HEK293T (cell line): ENCODE results near the gene ZSWIM5.

Experiments used
- CTCF ChIA-PET: fragments of 350-600 bp; formaldehyde crosslinking; extraction: SDS; loops from one replicate; lab custom pipeline; 2021; ENCODE audit warnings: antibody characterized with exemption, inconsistent platforms; lab: Yijun Ruan, JAX
- POLR2A ChIA-PET: fragments of 350-600 bp; formaldehyde crosslinking; extraction: SDS; loops from one replicate; lab custom pipeline; 2020; ENCODE audit warnings: antibody characterized with exemption, inconsistent platforms; lab: Yijun Ruan, JAX
- DNase-seq: peaks from one replicate; pipeline ENCODE4 v3.0.0; 2012; ENCODE audit warnings: mixed read lengths; ENCODE audit errors: extremely low spot score
- ARNT ChIP-seq: fragments of 450-650 bp; IDR thresholded peaks from 2 replicates; pipeline ENCODE4 v1.6.1; 2017; ENCODE audit warnings: mild to moderate bottlenecking
- BHLHE40 ChIP-seq: fragments of 450-650 bp; IDR thresholded peaks from 2 replicates; pipeline ENCODE4 v1.6.1; 2016; ENCODE audit warnings: mild to moderate bottlenecking, moderate library complexity, borderline replicate concordance
- CTBP1 ChIP-seq: fragments of 450-650 bp; IDR thresholded peaks from 2 replicates; pipeline ENCODE4 v1.6.1; 2016; ENCODE audit warnings: borderline replicate concordance
- ELF4 ChIP-seq: fragments of 450-650 bp; IDR thresholded peaks from 2 replicates; pipeline ENCODE4 v1.6.1; 2017; ENCODE audit warnings: antibody characterized with exemption
- FOXA1 ChIP-seq: fragments of 450-650 bp; IDR thresholded peaks from 2 replicates; pipeline ENCODE4 v1.6.1; 2016; ENCODE audit warnings: mild to moderate bottlenecking
- FOXK2 ChIP-seq: fragments of 450-650 bp; IDR thresholded peaks from 2 replicates; pipeline ENCODE4 v1.6.1; 2016; ENCODE audit warnings: mild to moderate bottlenecking
- FOXM1 ChIP-seq: fragments of 450-650 bp; IDR thresholded peaks from 2 replicates; pipeline ENCODE4 v1.6.1; 2017; ENCODE audit warnings: mild to moderate bottlenecking, borderline replicate concordance
- HDGF ChIP-seq: fragments of 450-650 bp; IDR thresholded peaks from 2 replicates; pipeline ENCODE4 v1.6.1; 2017; ENCODE audit warnings: antibody characterized with exemption, borderline replicate concordance
- L3MBTL2 ChIP-seq: fragments of 450-650 bp; conservative IDR thresholded peaks from 2 replicates; pipeline ENCODE4 v1.6.1; 2016; ENCODE audit warnings: mild to moderate bottlenecking
- LEF1 ChIP-seq: fragments of 450-650 bp; IDR thresholded peaks from 2 replicates; pipeline ENCODE4 v1.6.1; 2017; ENCODE audit warnings: mild to moderate bottlenecking, borderline replicate concordance
- NFRKB ChIP-seq: fragments of 450-650 bp; IDR thresholded peaks from 2 replicates; pipeline ENCODE4 v1.6.1; 2016; ENCODE audit warnings: mild to moderate bottlenecking, moderate library complexity
- PKNOX1 ChIP-seq: fragments of 450-650 bp; IDR thresholded peaks from 2 replicates; pipeline ENCODE4 v1.6.1; 2016
- SP1 ChIP-seq: fragments of 450-650 bp; IDR thresholded peaks from 2 replicates; pipeline ENCODE4 v1.6.1; 2017
- SUZ12 ChIP-seq: fragments of 450-650 bp; IDR thresholded peaks from 2 replicates; pipeline ENCODE4 v1.6.1; 2016; ENCODE audit warnings: mild to moderate bottlenecking
- TARDBP ChIP-seq: fragments of 450-650 bp; IDR thresholded peaks from 2 replicates; pipeline ENCODE4 v1.6.1; 2016
- ZNF384 ChIP-seq: fragments of 450-650 bp; IDR thresholded peaks from 2 replicates; pipeline ENCODE4 v1.6.1; 2016

ZSWIM5 gene

GRCh38 chr1:45205011-45205909 lies 1.1 kb downstream of the ZSWIM5 start:
- no peak for TF ChIP-seq CTBP1
- TF ChIP-seq HDGF, result no peak
- TF ChIP-seq L3MBTL2, result no peak
- no peak for TF ChIP-seq LEF1
- TF ChIP-seq BHLHE40, result no peak
- TF ChIP-seq NFRKB, result no peak
- no peak for TF ChIP-seq TARDBP
- no peak for TF ChIP-seq SUZ12
- no peak for TF ChIP-seq FOXK2
- TF ChIP-seq PKNOX1, result peak; percentile 76
- peak; percentile 98 for TF ChIP-seq ZNF384
- TF ChIP-seq FOXM1, result no peak
- TF ChIP-seq FOXA1, result no peak
- DNase-seq, result peak; percentile 53
- CTCF ChIA-PET, result interaction anchor here (0.6 kb wide), 1 partner anchor 214 kb away, joined by 4 read pairs; no protein-coding TSS in a partner anchor
- POLR2A ChIA-PET, result interaction anchor here (0.6 to 1.9 kb wide), 10 partner anchors 9 to 194 kb away, joined by 3 to 6 read pairs (median 4); partner anchors contain the start of genes HECTD3 and MUTYH

- ChIA-PET POLR2A (no interaction called here), CTCF (no interaction called here)
- TF ChIP-seq HDGF (no peak), ELF4 (no peak), BHLHE40 (no peak), ARNT (no peak), SUZ12 (no peak), LEF1 (no peak), FOXA1 (no peak), NFRKB (no peak), PKNOX1 (no peak), TARDBP (no peak)
- DNase-seq, result no peak
These were observed 5.4 kb downstream of the ZSWIM5 start for GRCh38 chr1:45200906-45201500.

GRCh38 chr1:45200435-45200834 lies 6.0 kb downstream of the ZSWIM5 start:
- TF ChIP-seq BHLHE40 (no peak), FOXA1 (no peak), ZNF384 (no peak), SUZ12 (no peak), CTBP1 (no peak), NFRKB (no peak), ARNT (no peak), FOXM1 (no peak), L3MBTL2 (no peak), LEF1 (no peak), HDGF (no peak), FOXK2 (no peak), SP1 (no peak), ELF4 (no peak), PKNOX1 (no peak), TARDBP (no peak)
- ChIA-PET CTCF (no interaction called here), POLR2A (no interaction called here)
- no peak for DNase-seq

- ChIA-PET POLR2A (no interaction called here), CTCF (no interaction called here)
- TF ChIP-seq FOXM1 (no peak), SP1 (no peak), SUZ12 (no peak), ARNT (no peak), FOXK2 (no peak), CTBP1 (no peak), TARDBP (no peak), LEF1 (no peak), L3MBTL2 (no peak), PKNOX1 (no peak)
- DNase-seq, result no peak
These were observed 8.2 kb downstream of the ZSWIM5 start for GRCh38 chr1:45198185-45198584.

- no peak for DNase-seq
- TF ChIP-seq NFRKB, result no peak
- no peak for TF ChIP-seq PKNOX1
- TF ChIP-seq FOXK2, result no peak
- no peak for TF ChIP-seq ZNF384
- no peak for TF ChIP-seq TARDBP
- ChIA-PET POLR2A (no interaction called here), CTCF (no interaction called here)
These were observed 9.5 kb downstream of the ZSWIM5 start for GRCh38 chr1:45196863-45197262.
